ENCODE data around the gene CYP2S1.

The CYP2S1 gene

GRCh38 chr19:41195675-41196497 lies 2.9 kb downstream of the CYP2S1 start:
- no peak for DNase-seq

GRCh38 chr19:41198559-41198958 lies 5.5 kb downstream of the CYP2S1 start:
- no peak for DNase-seq

GRCh38 chr19:41203371-41203770 lies 10.4 kb downstream of the CYP2S1 start:
- DNase-seq: no peak

GRCh38 chr19:41204338-41204737 lies 11.3 kb downstream of the CYP2S1 start:
- peak; percentile 25 for DNase-seq

GRCh38 chr19:41205995-41206394 lies 13.0 kb downstream of the CYP2S1 start:
- no peak for DNase-seq

GRCh38 chr19:41206456-41206855 lies 13.4 kb downstream of the CYP2S1 start:
- DNase-seq: no peak

GRCh38 chr19:41206926-41207750 lies 14.1 kb downstream of the CYP2S1 start:
- no peak for DNase-seq

- DNase-seq: no peak
Measured at GRCh38 chr19:41214161-41214560, 21.1 kb downstream of the CYP2S1 start.

- DNase-seq: no peak
Measured at GRCh38 chr19:41217741-41218140, 24.7 kb downstream of the CYP2S1 start.

GRCh38 chr19:41218249-41218614 lies 25.2 kb downstream of the CYP2S1 start:
- DNase-seq: no peak

GRCh38 chr19:41218615-41219507 lies 25.8 kb downstream of the CYP2S1 start, which contains the start of gene AXL:
AXL (plus strand) TSS chr19:41219223; CDS start chr19:41219393, 170 bp downstream.
- DNase-seq: no peak

- DNase-seq: no peak
Measured at GRCh38 chr19:41219924-41220567, 27.0 kb downstream of the CYP2S1 start.

- DNase-seq: no peak
Measured at GRCh38 chr19:41220811-41221210, 27.8 kb downstream of the CYP2S1 start.

GRCh38 chr19:41221514-41222205 lies 28.6 kb downstream of the CYP2S1 start:
- no peak for DNase-seq

GRCh38 chr19:41222240-41222639 lies 29.2 kb downstream of the CYP2S1 start:
- no peak for DNase-seq

GRCh38 chr19:41223431-41224234 lies 30.6 kb downstream of the CYP2S1 start:
- DNase-seq: no peak

- DNase-seq: no peak
Measured at GRCh38 chr19:41224632-41225031, 31.6 kb downstream of the CYP2S1 start.

GRCh38 chr19:41225238-41226052 lies 32.4 kb downstream of the CYP2S1 start:
- DNase-seq: no peak

- no peak for DNase-seq
Measured at GRCh38 chr19:41226053-41226873, 33.2 kb downstream of the CYP2S1 start.
